PFSK-1 (cell line): ENCODE data around the gene CORO2A.

ENCODE experiments used
- FOXP2 ChIP-seq: optimal IDR thresholded peaks from 2 replicates; pipeline ENCODE3; 2011; ENCODE audit warnings: borderline replicate concordance, control low read depth, inconsistent platforms; ENCODE audit not compliant: insufficient read depth; ENCODE audit errors: extremely low read length, extremely low read depth
- POLR2AphosphoS5 ChIP-seq: IDR thresholded peaks from 2 replicates; pipeline ENCODE4 v1.6.1; 2012; ENCODE audit warnings: low read depth, mild to moderate bottlenecking, control low read depth, low read length, moderate library complexity
- REST ChIP-seq, 2 experiments: IDR thresholded peaks; 2 replicates each; pipeline versions ENCODE4 v1.6.1 to v1.8.0; 2011 to 2012; ENCODE audit warnings: low read depth in 2 of 2, low read length in 2 of 2, control low read depth in 1 of 2, inconsistent platforms in 1 of 2, mild to moderate bottlenecking in 1 of 2, moderate library complexity in 1 of 2; ENCODE audit not compliant: insufficient read depth in 1 of 2
- SIN3A ChIP-seq: IDR thresholded peaks from 2 replicates; pipeline ENCODE4 v1.6.1; 2012; ENCODE audit warnings: mild to moderate bottlenecking, low read length, moderate library complexity, borderline replicate concordance; ENCODE audit not compliant: insufficient read depth
- TAF1 ChIP-seq: IDR thresholded peaks from 2 replicates; pipeline ENCODE4 v1.6.1; 2012; ENCODE audit warnings: low read length, control low read depth, borderline replicate concordance; ENCODE audit not compliant: insufficient read depth

Gene CORO2A

GRCh38 chr9:98136489-98136888 is 55.9 kb downstream of the CORO2A start:
- TF ChIP-seq TAF1, result no peak
- no peak for TF ChIP-seq FOXP2
- no peak for TF ChIP-seq REST (IDR thresholded peaks at IDR 0.05; ENCODE audit: insufficient read depth in 1 of 2, low read depth in 2 of 2, low read length in 2 of 2)
- TF ChIP-seq POLR2AphosphoS5, result no peak
- TF ChIP-seq SIN3A, result no peak

GRCh38 chr9:98135938-98136337 is 56.5 kb downstream of the CORO2A start:
- TF ChIP-seq SIN3A, result no peak
- no peak for TF ChIP-seq TAF1
- no peak for TF ChIP-seq FOXP2
- no peak for TF ChIP-seq REST (IDR thresholded peaks at IDR 0.05; ENCODE audit: insufficient read depth in 1 of 2, low read depth in 2 of 2, low read length in 2 of 2)
- no peak for TF ChIP-seq POLR2AphosphoS5

- TF ChIP-seq POLR2AphosphoS5 (no peak), TAF1 (no peak), SIN3A (no peak), FOXP2 (no peak), REST (IDR thresholded peaks at IDR 0.05; ENCODE audit: insufficient read depth in 1 of 2, low read depth in 2 of 2, low read length in 2 of 2) (no peak)
Measured at GRCh38 chr9:98135558-98135934, 56.9 kb downstream of the CORO2A start.

GRCh38 chr9:98134702-98135557 is 57.5 kb downstream of the CORO2A start:
- no peak for TF ChIP-seq REST (IDR thresholded peaks at IDR 0.05; ENCODE audit: insufficient read depth in 1 of 2, low read depth in 2 of 2, low read length in 2 of 2)
